ENCODE data around the gene LCORL. TPM values are rescaled to one million over a fixed set of nuclear protein-coding genes. Genes with fewer than 3 reads are reported as not detected.
"Not testable (repeated sequence)": the region's sequence is repeated elsewhere in the genome, so short reads cannot be mapped to it uniquely, and the experiment has no call there.

Gene LCORL
- total and polyA plus RNA-seq, 2 donors from 2014 or later, result 2.8 to 13.7 TPM

- FAIRE-seq, result no peak
- intact Hi-C loops (cut with DNase I), result no loop called here
- H3K27me3 ChIP-seq (ENCODE audit: control insufficient read depth, insufficient read depth, low read length), result no peaks in the 10 kb centered on the region
- no peaks in the 10 kb centered on the region for H3K36me3 ChIP-seq (ENCODE audit: control insufficient read depth in 2 of 3, insufficient read depth in 3 of 3, low read length in 3 of 3)
- H3K9me3 ChIP-seq (ENCODE audit: control insufficient read depth in 2 of 3, insufficient read depth in 1 of 3, low read length in 3 of 3), result no peaks in the 10 kb centered on the region
- TF ChIP-seq, protein P1, sequence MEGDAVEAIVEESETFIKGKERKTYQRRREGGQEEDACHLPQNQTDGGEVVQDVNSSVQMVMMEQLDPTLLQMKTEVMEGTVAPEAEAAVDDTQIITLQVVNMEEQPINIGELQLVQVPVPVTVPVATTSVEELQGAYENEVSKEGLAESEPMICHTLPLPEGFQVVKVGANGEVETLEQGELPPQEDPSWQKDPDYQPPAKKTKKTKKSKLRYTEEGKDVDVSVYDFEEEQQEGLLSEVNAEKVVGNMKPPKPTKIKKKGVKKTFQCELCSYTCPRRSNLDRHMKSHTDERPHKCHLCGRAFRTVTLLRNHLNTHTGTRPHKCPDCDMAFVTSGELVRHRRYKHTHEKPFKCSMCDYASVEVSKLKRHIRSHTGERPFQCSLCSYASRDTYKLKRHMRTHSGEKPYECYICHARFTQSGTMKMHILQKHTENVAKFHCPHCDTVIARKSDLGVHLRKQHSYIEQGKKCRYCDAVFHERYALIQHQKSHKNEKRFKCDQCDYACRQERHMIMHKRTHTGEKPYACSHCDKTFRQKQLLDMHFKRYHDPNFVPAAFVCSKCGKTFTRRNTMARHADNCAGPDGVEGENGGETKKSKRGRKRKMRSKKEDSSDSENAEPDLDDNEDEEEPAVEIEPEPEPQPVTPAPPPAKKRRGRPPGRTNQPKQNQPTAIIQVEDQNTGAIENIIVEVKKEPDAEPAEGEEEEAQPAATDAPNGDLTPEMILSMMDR (IDR thresholded peaks at IDR 0.05; ENCODE audit: borderline replicate concordance, extremely low read depth, insufficient read depth), result peak; percentile 4
- DNase-seq, result peak in 1 of 5 donors; percentile 1
- no peak overlapping the region for H3K9ac ChIP-seq (ENCODE audit: low read length in 3 of 3)
- no peaks in the 10 kb centered on the region for H3K4me1 ChIP-seq (ENCODE audit: control insufficient read depth in 2 of 3, insufficient read depth in 2 of 3, low read depth in 1 of 3, low read length in 3 of 3)
- H3K27ac ChIP-seq (ENCODE audit: low read depth in 2 of 2, low read length in 2 of 2), result no peak overlapping the region
- H3K4me3 ChIP-seq (ENCODE audit: low read length in 3 of 3), result no peak overlapping the region
Observed at GRCh38 chr4:18042754-18043153, 21.2 kb upstream of the LCORL start.

DNA sequence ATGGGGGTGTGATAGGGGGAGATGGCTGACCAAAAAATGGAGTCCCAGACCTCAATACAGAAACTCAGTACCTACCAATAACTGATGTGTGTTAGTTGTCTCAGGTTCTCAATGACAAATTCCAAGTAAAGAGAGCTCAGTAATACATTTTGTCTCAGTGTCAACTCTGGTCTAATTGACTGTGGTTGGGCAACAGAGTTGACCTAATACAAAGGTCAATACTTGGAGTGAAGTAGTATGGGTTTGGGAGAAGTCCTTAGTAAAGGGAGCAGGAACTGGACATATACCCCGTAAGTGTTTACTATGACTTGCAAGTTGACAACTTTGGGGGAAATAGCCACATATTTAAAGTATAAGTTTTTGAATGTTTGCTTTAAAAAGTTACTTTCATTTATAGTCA, 20.5 kb upstream of the LCORL start:
- Histone ChIP-seq H3K4me1 (ENCODE audit: control insufficient read depth in 2 of 3, insufficient read depth in 2 of 3, low read depth in 1 of 3, low read length in 3 of 3) (no peaks in the 10 kb centered on the region), H3K9me3 (ENCODE audit: control insufficient read depth in 2 of 3, insufficient read depth in 1 of 3, low read length in 3 of 3) (no peaks in the 10 kb centered on the region), H3K36me3 (ENCODE audit: control insufficient read depth in 2 of 3, insufficient read depth in 3 of 3, low read length in 3 of 3) (no peaks in the 10 kb centered on the region), H3K9ac (ENCODE audit: low read length in 3 of 3) (no peak overlapping the region), H3K4me3 (ENCODE audit: low read length in 3 of 3) (no peak overlapping the region), H3K27ac (ENCODE audit: low read depth in 2 of 2, low read length in 2 of 2) (no peak overlapping the region), H3K27me3 (ENCODE audit: control insufficient read depth, insufficient read depth, low read length) (no peaks in the 10 kb centered on the region)
- FAIRE-seq (no peak), DNase-seq (no peak)
- TF ChIP-seq, protein P1 (IDR thresholded peaks at IDR 0.05; ENCODE audit: borderline replicate concordance, extremely low read depth, insufficient read depth), result no peak
- intact Hi-C loops (cut with DNase I), result no loop called here

DNA sequence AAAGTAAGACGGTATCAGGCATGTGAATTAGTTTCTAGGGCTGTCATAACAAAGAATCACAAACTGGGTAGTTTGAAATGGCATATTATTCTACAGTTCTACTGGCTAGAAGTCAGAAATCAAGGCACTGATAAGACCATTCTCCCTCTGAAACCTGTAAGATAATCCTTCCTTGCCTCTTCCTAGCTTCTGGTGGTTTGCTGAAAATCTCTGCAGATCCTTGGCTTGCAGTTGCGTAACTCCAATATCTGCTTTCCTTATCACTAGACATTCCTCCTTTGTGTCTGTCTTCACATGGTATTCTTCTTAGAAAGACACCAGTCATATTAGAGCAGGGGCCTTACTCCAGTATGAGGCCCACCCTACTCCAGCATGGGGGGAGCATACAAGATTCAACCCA, 19.6 kb upstream of the LCORL start:
- no peaks in the 10 kb centered on the region for H3K4me1 ChIP-seq (ENCODE audit: control insufficient read depth in 2 of 3, insufficient read depth in 2 of 3, low read depth in 1 of 3, low read length in 3 of 3)
- no peaks in the 10 kb centered on the region for H3K27me3 ChIP-seq (ENCODE audit: control insufficient read depth, insufficient read depth, low read length)
- DNase-seq (no peak), FAIRE-seq (no peak)
- TF ChIP-seq, protein P1 (IDR thresholded peaks at IDR 0.05; ENCODE audit: borderline replicate concordance, extremely low read depth, insufficient read depth), result no peak
- no peak overlapping the region for H3K4me3 ChIP-seq (ENCODE audit: low read length in 3 of 3)
- intact Hi-C loops (cut with DNase I), result no loop called here
- no peaks in the 10 kb centered on the region for H3K36me3 ChIP-seq (ENCODE audit: control insufficient read depth in 2 of 3, insufficient read depth in 3 of 3, low read length in 3 of 3)
- no peak overlapping the region for H3K9ac ChIP-seq (ENCODE audit: low read length in 3 of 3)
- H3K9me3 ChIP-seq (ENCODE audit: control insufficient read depth in 2 of 3, insufficient read depth in 1 of 3, low read length in 3 of 3), result no peaks in the 10 kb centered on the region
- no peak overlapping the region for H3K27ac ChIP-seq (ENCODE audit: low read depth in 2 of 2, low read length in 2 of 2)

GRCh38 chr4:18039113-18039512, 17.6 kb upstream of the LCORL start:
- DNase-seq (no peak), FAIRE-seq (no peak)
- intact Hi-C loops (cut with DNase I), result no loop called here
- Histone ChIP-seq H3K36me3 (ENCODE audit: control insufficient read depth in 2 of 3, insufficient read depth in 3 of 3, low read length in 3 of 3) (no peaks in the 10 kb centered on the region), H3K27me3 (ENCODE audit: control insufficient read depth, insufficient read depth, low read length) (no peaks in the 10 kb centered on the region), H3K4me1 (ENCODE audit: control insufficient read depth in 2 of 3, insufficient read depth in 2 of 3, low read depth in 1 of 3, low read length in 3 of 3) (no peaks in the 10 kb centered on the region), H3K9ac (ENCODE audit: low read length in 3 of 3) (no peak overlapping the region), H3K9me3 (ENCODE audit: control insufficient read depth in 2 of 3, insufficient read depth in 1 of 3, low read length in 3 of 3) (no peaks in the 10 kb centered on the region), H3K27ac (ENCODE audit: low read depth in 2 of 2, low read length in 2 of 2) (no peak overlapping the region), H3K4me3 (ENCODE audit: low read length in 3 of 3) (no peak overlapping the region)
- TF ChIP-seq, protein P1 (IDR thresholded peaks at IDR 0.05; ENCODE audit: borderline replicate concordance, extremely low read depth, insufficient read depth), result no peak

DNA sequence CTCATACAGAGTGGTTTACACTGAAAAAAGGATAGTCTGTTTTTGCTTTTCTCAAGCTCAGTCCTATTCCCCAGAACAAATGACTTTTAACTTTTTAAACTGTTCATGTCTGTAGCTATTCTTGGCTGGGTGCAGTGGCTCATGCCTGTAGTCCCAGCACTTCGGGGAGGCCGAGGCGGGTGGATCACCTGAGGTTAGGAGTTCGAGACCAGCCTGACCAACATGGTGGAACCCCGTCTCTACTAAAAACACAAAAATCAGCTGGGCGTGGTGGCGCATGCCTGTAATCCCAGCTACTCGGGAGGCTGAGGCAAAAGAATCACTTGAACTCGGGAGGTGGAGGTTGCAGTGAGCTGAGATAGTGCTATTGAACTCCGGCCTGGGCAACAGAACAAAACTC, 14.8 kb upstream of the LCORL start:
- H3K4me3 ChIP-seq (ENCODE audit: low read length in 3 of 3); H3K36me3 ChIP-seq (ENCODE audit: control insufficient read depth in 2 of 3, insufficient read depth in 3 of 3, low read length in 3 of 3); intact Hi-C loops (cut with DNase I); H3K9ac ChIP-seq (ENCODE audit: low read length in 3 of 3); H3K27ac ChIP-seq (ENCODE audit: low read depth in 2 of 2, low read length in 2 of 2); H3K9me3 ChIP-seq (ENCODE audit: control insufficient read depth in 2 of 3, insufficient read depth in 1 of 3, low read length in 3 of 3); H3K4me1 ChIP-seq (ENCODE audit: control insufficient read depth in 2 of 3, insufficient read depth in 2 of 3, low read depth in 1 of 3, low read length in 3 of 3); H3K27me3 ChIP-seq (ENCODE audit: control insufficient read depth, insufficient read depth, low read length); FAIRE-seq; DNase-seq: not testable (repeated sequence)
